GM12864 (cell line): ENCODE measurements around the gene DTX3L.

Experiments used
- DNase-seq: peaks from one replicate; pipeline ENCODE4 v3.0.0-alpha.2; 2011; ENCODE audit warnings: low read depth
- H3K4me3 ChIP-seq: 2 replicates; pipeline ENCODE4 v1.5.1; 2011; ENCODE audit warnings: mild to moderate bottlenecking, low read depth, low read length, control low read depth
- TF ChIP-seq, protein P1 (sequence below): IDR thresholded peaks from 2 replicates; pipeline ENCODE4 v1.5.1; 2011; ENCODE audit warnings: low read depth, mild to moderate bottlenecking, moderate library complexity, low read length, control low read depth, inconsistent platforms; ENCODE audit errors: missing control alignments

DTX3L gene

DNA sequence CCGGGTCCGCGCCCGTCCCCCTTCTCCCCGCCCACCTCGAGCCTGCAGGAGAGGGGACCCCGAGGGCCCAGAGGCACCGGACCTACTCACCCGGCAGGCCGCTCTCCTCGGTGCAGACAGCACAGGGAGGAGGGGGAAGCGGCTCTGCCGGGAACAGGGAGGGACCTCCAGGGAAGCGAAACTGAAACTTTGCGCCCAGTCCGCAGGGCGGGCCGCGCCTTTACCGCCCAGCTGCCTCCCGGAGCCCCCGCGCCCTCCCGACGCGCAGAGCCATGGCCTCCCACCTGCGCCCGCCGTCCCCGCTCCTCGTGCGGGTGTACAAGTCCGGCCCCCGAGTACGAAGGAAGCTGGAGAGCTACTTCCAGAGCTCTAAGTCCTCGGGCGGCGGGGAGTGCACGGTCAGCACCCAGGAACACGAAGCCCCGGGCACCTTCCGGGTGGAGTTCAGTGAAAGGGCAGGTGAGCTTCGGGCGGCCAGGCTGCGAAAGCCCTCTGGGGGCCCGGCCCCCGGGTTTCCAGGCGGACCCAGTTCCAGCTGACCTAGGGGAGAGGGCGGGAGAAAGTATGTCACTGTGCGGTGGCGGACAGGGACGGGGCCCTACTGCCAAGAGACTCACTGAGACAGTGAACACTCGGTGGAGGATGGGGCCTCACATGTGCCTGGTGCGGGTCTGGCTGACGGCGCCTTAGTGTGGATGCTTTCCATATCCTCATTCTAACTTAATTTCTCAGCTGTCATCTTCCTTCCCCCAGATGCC is at the start of gene DTX3L, which contains the start of gene PARP9:
Gene DTX3L (plus strand): TSS at position 184 of the 758 bp plus-strand sequence. CDS start 89 bp downstream, at position 273.
Gene PARP9 (minus strand): TSS at position 146 of the 758 bp plus-strand sequence. CDS start 4,680 bp downstream, outside the sequence.
- H3K4me3 ChIP-seq, result peak within 1 kb of the TSS; percentile 82
- TF ChIP-seq, protein P1, sequence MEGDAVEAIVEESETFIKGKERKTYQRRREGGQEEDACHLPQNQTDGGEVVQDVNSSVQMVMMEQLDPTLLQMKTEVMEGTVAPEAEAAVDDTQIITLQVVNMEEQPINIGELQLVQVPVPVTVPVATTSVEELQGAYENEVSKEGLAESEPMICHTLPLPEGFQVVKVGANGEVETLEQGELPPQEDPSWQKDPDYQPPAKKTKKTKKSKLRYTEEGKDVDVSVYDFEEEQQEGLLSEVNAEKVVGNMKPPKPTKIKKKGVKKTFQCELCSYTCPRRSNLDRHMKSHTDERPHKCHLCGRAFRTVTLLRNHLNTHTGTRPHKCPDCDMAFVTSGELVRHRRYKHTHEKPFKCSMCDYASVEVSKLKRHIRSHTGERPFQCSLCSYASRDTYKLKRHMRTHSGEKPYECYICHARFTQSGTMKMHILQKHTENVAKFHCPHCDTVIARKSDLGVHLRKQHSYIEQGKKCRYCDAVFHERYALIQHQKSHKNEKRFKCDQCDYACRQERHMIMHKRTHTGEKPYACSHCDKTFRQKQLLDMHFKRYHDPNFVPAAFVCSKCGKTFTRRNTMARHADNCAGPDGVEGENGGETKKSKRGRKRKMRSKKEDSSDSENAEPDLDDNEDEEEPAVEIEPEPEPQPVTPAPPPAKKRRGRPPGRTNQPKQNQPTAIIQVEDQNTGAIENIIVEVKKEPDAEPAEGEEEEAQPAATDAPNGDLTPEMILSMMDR, result no peak
- DNase-seq, result no peak

DNA sequence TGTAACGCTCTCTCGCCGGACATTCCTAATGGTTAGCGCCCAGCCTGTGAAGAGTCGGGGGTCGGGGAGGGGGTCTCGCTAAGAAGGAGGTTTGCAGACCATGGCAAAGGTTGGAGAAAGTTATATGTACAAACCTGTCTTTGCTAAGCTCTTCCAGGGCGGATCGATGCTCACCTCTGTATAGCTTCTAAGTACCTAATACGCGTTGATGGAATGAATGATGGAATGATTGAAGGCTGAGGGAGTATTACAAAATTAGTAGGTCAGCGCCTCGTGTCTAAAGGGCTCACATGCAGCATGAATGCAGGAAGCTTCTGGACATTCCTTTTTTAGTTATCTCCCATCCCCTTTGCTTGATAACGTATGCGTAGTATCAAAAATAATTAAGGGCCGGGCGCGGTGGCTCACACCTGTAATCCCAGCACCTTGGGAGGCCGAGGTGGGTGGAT is 49.1 kb upstream of the DTX3L start:
- no peak for DNase-seq
- H3K4me3 ChIP-seq, result peak overlapping the region; percentile 95
- TF ChIP-seq, protein P1, result no peak

DNA sequence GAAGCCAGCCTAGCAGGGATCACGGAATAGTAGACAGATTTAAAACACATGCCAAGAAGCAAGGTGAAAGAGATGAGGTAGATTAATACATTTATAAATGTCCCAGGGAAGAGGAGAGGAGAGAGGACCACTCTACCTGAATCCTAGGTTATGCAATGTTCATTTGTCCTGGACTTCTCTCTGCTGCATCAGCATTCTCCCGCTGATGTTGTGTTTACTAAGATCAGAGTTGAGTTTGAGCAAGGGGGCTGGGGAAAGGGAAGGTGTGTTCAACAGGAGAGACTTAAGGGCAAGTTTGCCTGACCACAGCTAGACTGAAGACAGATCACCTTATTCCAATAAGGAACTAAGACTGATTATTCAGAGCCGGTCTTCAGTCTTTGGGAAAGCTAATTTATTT is 48.3 kb upstream of the DTX3L start:
- DNase-seq, result no peak
- TF ChIP-seq, protein P1, result no peak
- H3K4me3 ChIP-seq, result no peak overlapping the region

DNA sequence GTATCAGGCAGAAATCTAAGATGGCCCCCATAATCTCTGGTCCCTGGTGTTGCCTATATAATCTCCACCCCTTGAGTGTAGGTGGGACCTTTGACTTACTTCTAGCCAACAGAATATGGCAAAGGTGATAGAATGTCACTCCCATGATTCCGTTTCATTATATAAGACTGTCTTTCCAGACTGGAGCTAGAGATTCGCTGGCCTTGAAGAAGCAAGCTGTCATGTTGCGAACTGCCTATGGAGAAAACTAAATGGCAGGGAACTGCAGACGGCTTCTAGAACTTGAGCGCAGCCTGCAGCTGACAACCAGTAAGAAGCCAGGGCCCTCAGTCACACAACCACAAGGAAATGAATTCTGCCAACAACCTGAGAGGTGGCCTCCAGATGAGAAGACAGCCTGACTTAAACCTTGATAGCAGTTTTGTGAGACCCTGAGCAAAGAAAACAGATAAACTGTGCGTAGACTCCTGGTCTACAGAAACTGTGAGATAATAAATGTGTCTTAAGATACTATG is 47.2 kb upstream of the DTX3L start:
- no peak for DNase-seq
- no peak overlapping the region for H3K4me3 ChIP-seq
- TF ChIP-seq, protein P1, result no peak

DNA sequence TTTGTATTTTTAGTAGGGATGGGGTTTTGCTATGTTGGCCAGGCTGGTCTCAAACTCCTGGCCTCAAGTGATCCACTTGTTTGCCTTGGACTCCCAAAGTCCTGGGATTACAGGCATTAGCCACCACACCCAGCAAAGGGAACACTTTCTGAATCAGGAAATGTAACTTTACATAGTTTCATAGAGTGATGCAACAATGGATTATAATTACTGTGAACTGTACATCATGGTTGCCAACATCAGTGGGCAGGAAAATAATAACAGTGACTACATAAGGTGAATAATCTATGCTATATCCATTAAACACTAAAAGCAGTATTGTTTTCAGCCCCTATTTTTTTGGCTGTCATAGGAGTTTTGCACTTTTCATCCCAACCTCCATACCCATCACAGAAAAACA is 44.4 kb upstream of the DTX3L start:
- H3K4me3 ChIP-seq, result no peak overlapping the region
- TF ChIP-seq, protein P1, result no peak
- no peak for DNase-seq

DNA sequence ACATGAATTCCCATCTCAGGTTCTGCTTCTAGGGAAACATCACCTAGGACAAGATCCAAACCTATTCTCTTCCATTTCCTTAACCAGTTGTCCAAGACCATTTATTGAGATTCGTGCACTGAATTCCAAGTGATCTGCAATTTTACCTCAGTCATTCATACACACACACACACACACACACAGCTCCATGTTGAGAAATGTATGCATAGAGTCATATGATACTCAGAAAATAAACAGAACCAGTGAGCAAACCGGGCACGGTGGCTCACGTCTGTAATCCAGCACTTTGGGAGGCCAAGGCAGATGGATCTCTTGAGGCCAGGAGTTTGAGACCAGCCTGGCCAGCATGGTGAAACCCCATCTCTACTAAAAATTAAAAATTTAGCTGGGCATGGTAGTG is 43.3 kb upstream of the DTX3L start:
- no peak for DNase-seq
- TF ChIP-seq, protein P1, result no peak
- no peak overlapping the region for H3K4me3 ChIP-seq
